SK-N-SH (cell line): Measurements from ENCODE around the gene CADM1.

Experiments
- CTCF ChIP-seq: fragments of 200-600 bp; sonication (generic); IDR thresholded peaks from 2 replicates; pipeline ENCODE4 v1.6.1; 2017; ENCODE audit warnings: antibody characterized with exemption, mild to moderate bottlenecking, moderate library complexity
- EZH2phosphoT487 ChIP-seq: fragments of 200-600 bp; sonication (generic); IDR thresholded peaks from 2 replicates; pipeline ENCODE4 v1.6.1; 2017; ENCODE audit warnings: low read depth, mixed run types, mild to moderate bottlenecking, antibody characterized with exemption, moderate library complexity, borderline replicate concordance
- FOXM1 ChIP-seq: IDR thresholded peaks from 2 replicates; pipeline ENCODE4 v1.4.0; 2012; ENCODE audit warnings: low read depth, mild to moderate bottlenecking
- GABPA ChIP-seq: IDR thresholded peaks from 2 replicates; pipeline ENCODE4 v1.4.0; 2012; ENCODE audit warnings: low read depth, mild to moderate bottlenecking
- MAX ChIP-seq: IDR thresholded peaks from 2 replicates; pipeline ENCODE4 v1.4.0; 2012; ENCODE audit warnings: low read depth
- MXI1 ChIP-seq: IDR thresholded peaks from 2 replicates; pipeline ENCODE4 v1.6.1; 2012; ENCODE audit warnings: mild to moderate bottlenecking, low read depth, low read length, improper control_type of control experiment
- POLR2AphosphoS5 ChIP-seq: IDR thresholded peaks from 2 replicates; pipeline ENCODE4 v1.6.1; 2012; ENCODE audit warnings: low read depth, low read length
- REST ChIP-seq: IDR thresholded peaks from 2 replicates; pipeline ENCODE4 v1.6.1; 2012; ENCODE audit warnings: mild to moderate bottlenecking, low read depth, low read length, moderate library complexity
- RXRA ChIP-seq: IDR thresholded peaks from 2 replicates; pipeline ENCODE4 v1.4.0; 2012; ENCODE audit warnings: low read depth, mild to moderate bottlenecking, borderline replicate concordance
- TAF1 ChIP-seq: IDR thresholded peaks from 2 replicates; pipeline ENCODE4 v1.6.1; 2012; ENCODE audit warnings: low read depth, mild to moderate bottlenecking, low read length, moderate library complexity, borderline replicate concordance
- USF2 ChIP-seq: fragments of 150-350 bp; IDR thresholded peaks from 2 replicates; pipeline ENCODE4 v1.6.1; 2017; ENCODE audit warnings: antibody characterized with exemption, low read length, low read depth, borderline replicate concordance
- YY1 ChIP-seq: IDR thresholded peaks from 2 replicates; pipeline ENCODE4 v1.4.0; 2012; ENCODE audit warnings: low read depth, mild to moderate bottlenecking
- ZBTB33 ChIP-seq: IDR thresholded peaks from 2 replicates; pipeline ENCODE4 v1.4.0; 2012; ENCODE audit warnings: low read depth, borderline replicate concordance

GRCh38 chr11:115286614-115287013 is 217.6 kb downstream of the CADM1 start:
- TF ChIP-seq CTCF (no peak), USF2 (no peak), POLR2AphosphoS5 (no peak), RXRA (no peak), EZH2phosphoT487 (no peak), YY1 (no peak), TAF1 (no peak), REST (no peak), MAX (no peak), GABPA (no peak), FOXM1 (no peak), MXI1 (no peak), ZBTB33 (no peak)
